ENCODE measurements around the gene INTS15. TPM values are rescaled to one million over a fixed set of nuclear protein-coding genes. Genes with fewer than 3 reads are reported as not detected.

Gene INTS15
- total and polyA plus RNA-seq, 3 donors from 2014 or later = 23.6 to 41.5 (median 31.5) TPM

- H3K4me3 ChIP-seq = no peak overlapping the region
- intact Hi-C loops (cut with DNase I; ENCODE audit: low total_unique reads) = no loop called here
- no peaks in the 10 kb centered on the region for H3K4me1 ChIP-seq
- no peaks in the 10 kb centered on the region for H3K36me3 ChIP-seq (ENCODE audit: low read depth, missing control alignments)
- no peaks in the 10 kb centered on the region for H3K9me3 ChIP-seq
- H3K27ac ChIP-seq = no peak overlapping the region
- DNase-seq = no peak
- TF ChIP-seq, protein P1, sequence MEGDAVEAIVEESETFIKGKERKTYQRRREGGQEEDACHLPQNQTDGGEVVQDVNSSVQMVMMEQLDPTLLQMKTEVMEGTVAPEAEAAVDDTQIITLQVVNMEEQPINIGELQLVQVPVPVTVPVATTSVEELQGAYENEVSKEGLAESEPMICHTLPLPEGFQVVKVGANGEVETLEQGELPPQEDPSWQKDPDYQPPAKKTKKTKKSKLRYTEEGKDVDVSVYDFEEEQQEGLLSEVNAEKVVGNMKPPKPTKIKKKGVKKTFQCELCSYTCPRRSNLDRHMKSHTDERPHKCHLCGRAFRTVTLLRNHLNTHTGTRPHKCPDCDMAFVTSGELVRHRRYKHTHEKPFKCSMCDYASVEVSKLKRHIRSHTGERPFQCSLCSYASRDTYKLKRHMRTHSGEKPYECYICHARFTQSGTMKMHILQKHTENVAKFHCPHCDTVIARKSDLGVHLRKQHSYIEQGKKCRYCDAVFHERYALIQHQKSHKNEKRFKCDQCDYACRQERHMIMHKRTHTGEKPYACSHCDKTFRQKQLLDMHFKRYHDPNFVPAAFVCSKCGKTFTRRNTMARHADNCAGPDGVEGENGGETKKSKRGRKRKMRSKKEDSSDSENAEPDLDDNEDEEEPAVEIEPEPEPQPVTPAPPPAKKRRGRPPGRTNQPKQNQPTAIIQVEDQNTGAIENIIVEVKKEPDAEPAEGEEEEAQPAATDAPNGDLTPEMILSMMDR (IDR thresholded peaks at IDR 0.05) = no peak
- no peak for TF ChIP-seq POLR2A (IDR thresholded peaks at IDR 0.05)
- H3K27me3 ChIP-seq = no peaks in the 10 kb centered on the region
- WGBS, 2 donors = 73 to 80% methylated on average over 15 to 17 of the region's 17 CpGs
These were observed 66.0 kb downstream of the INTS15 start for GRCh38 chr7:6655636-6656385.

DNA sequence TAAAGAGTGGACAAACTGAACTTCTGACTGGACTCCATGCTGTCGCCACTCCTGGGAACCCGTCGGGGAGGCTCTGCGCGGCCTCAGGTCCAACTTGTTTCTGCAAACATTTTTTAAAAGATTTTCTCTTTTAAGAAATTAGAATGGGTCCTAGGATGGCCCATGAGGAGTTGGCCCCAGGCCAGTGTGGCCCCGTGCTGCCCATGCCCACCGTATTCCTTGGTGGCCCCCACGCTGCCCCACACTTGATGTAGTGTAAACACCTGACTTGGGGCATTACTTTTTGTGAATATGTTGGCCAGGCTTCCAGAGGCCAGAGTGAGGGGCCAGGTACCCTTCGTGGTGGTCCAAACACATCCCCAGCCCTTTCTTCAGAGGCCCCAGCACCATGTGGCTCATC is 66.6 kb downstream of the INTS15 start:
- H3K27me3 ChIP-seq = no peaks in the 10 kb centered on the region
- DNase-seq = no peak
- no peak overlapping the region for H3K4me3 ChIP-seq
- H3K36me3 ChIP-seq (ENCODE audit: low read depth, missing control alignments) = no peaks in the 10 kb centered on the region
- H3K4me1 ChIP-seq = no peaks in the 10 kb centered on the region
- H3K9me3 ChIP-seq = no peaks in the 10 kb centered on the region
- WGBS, 2 donors = 75 to 89% methylated on average over 9 of the region's 9 CpGs
- H3K27ac ChIP-seq = no peak overlapping the region
- TF ChIP-seq, protein P1 (IDR thresholded peaks at IDR 0.05) = no peak
- intact Hi-C loops (cut with DNase I; ENCODE audit: low total_unique reads) = no loop called here

Other genes starting within 250 kb of the INTS15 start
- 100 to 1,000 TPM in 1 of 2 donors, 10 to 100 TPM in 1; 59.5 to 124 TPM for gene FAM220A, start 241.1 kb upstream of the INTS15 start, total RNA-seq
- 142 TPM for gene FAM220A, start 241.1 kb upstream of the INTS15 start, polyA plus RNA-seq (ENCODE audit: insufficient read depth, low read depth, low replicate concordance)
- gene RAC1, start 215.5 kb upstream of the INTS15 start, total RNA-seq = 100 to 1,000 TPM; 142 to 143 TPM
- gene RAC1, start 215.5 kb upstream of the INTS15 start, polyA plus RNA-seq (ENCODE audit: insufficient read depth, low read depth, low replicate concordance) = 194 TPM
- 10 to 100 TPM; 18.9 to 29.6 TPM for gene DAGLB, start 142.1 kb upstream of the INTS15 start, total RNA-seq
- 14.3 TPM for gene DAGLB, start 142.1 kb upstream of the INTS15 start, polyA plus RNA-seq (ENCODE audit: insufficient read depth, low read depth, low replicate concordance)
- gene KDELR2, start 105.9 kb upstream of the INTS15 start, total RNA-seq = 100 to 1,000 TPM in 1 of 2 donors, 10 to 100 TPM in 1; 72.2 to 103 TPM
- 184 TPM for gene KDELR2, start 105.9 kb upstream of the INTS15 start, polyA plus RNA-seq (ENCODE audit: insufficient read depth, low read depth, low replicate concordance)
- 1 to 10 TPM; 1.1 to 1.9 TPM for gene GRID2IP, start 38.6 kb upstream of the INTS15 start, total RNA-seq
- gene GRID2IP, start 38.6 kb upstream of the INTS15 start, polyA plus RNA-seq (ENCODE audit: insufficient read depth, low read depth, low replicate concordance) = 0.34 TPM
- gene ZDHHC4, start 12.6 kb upstream of the INTS15 start, total RNA-seq = 10 to 100 TPM; 59.4 to 75.8 TPM
- 77.7 TPM for gene ZDHHC4, start 12.6 kb upstream of the INTS15 start, polyA plus RNA-seq (ENCODE audit: insufficient read depth, low read depth, low replicate concordance)
- gene ZNF853, start 25.6 kb downstream of the INTS15 start, total RNA-seq = 1 to 10 TPM; 8.7 to 8.8 TPM
- 9.4 TPM for gene ZNF853, start 25.6 kb downstream of the INTS15 start, polyA plus RNA-seq (ENCODE audit: insufficient read depth, low read depth, low replicate concordance)
- 10 to 100 TPM; 46.6 to 50.9 TPM for gene ZNF316, start 47.3 kb downstream of the INTS15 start, total RNA-seq
- 22.7 TPM for gene ZNF316, start 47.3 kb downstream of the INTS15 start, polyA plus RNA-seq (ENCODE audit: insufficient read depth, low read depth, low replicate concordance)
- 10 to 100 TPM; 15.5 to 18.0 TPM for gene ZNF12, start 116.9 kb downstream of the INTS15 start, total RNA-seq
- 10.3 TPM for gene ZNF12, start 116.9 kb downstream of the INTS15 start, polyA plus RNA-seq (ENCODE audit: insufficient read depth, low read depth, low replicate concordance)
- 10 to 100 TPM; 24.3 to 61.3 TPM for gene RSPH10B2, start 164.1 kb downstream of the INTS15 start, total RNA-seq
- gene RSPH10B2, start 164.1 kb downstream of the INTS15 start, polyA plus RNA-seq (ENCODE audit: insufficient read depth, low read depth, low replicate concordance) = 55.8 TPM
- 10 to 100 TPM; 36.0 to 51.2 TPM for gene CCZ1B, start 236.3 kb downstream of the INTS15 start, total RNA-seq
- 58.7 TPM for gene CCZ1B, start 236.3 kb downstream of the INTS15 start, polyA plus RNA-seq (ENCODE audit: insufficient read depth, low read depth, low replicate concordance)